GM19240 (cell line): ENCODE measurements around the gene HDGF.

Source experiments
- DNase-seq: peaks from one replicate; pipeline ENCODE4 v3.0.0; 2011; ENCODE audit warnings: low spot score; ENCODE audit not compliant: insufficient read length

Gene HDGF

DNA sequence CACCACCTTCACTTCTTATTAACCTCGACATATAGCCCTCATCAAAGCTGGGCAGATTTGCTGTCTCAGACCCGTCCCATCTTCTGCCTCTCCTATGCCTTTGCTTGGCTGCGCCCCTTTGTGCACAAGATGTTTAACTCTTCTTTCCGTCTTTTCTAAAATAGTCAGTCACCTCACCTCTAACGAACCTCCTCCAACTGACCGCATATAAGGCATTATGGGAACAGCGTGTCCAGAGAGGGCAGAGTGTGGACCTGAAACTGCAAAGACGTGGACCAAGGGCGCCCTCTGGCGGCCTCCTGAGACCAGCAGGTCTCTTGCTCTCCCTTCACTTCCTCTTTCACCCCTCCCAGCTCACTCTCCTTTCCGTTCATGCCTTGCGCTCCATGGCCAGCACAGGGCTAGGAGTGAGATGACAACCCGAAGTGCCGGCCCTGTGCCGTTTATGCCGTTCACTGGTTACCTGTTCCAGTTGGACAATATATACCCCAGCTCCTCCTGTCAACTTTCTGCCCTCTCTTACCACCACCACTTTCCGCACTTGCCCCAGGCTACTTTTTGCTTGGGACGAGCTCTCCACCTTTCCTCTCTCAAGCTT is 25.7 kb downstream of the HDGF start:
- peak; percentile 85 for DNase-seq

GRCh38 chr1:156721535-156721934 is 29.9 kb downstream of the HDGF start:
- no peak for DNase-seq

- no peak for DNase-seq
These were observed 30.3 kb downstream of the HDGF start for GRCh38 chr1:156721131-156721530.

- no peak for DNase-seq
These were observed 34.1 kb downstream of the HDGF start for GRCh38 chr1:156717351-156717750.

DNA sequence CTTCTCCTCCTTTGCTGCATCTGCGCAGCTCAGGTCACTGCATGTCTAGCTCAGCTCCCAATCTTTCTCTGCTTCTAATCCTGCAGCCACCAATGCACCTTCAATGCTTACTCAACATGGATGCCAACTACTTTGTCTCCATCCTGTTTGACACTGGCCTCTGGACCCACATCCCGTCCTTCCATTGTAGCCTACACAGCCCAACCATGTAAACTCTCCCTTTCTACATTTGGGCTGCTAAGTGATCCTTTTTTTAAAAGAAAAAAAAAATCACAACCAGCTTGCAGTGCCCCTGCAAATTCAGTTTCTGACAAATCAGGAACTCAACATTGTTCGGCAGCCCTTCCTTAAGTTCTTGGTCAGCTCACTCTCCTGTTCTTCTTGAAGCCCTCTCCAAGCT is 36.6 kb downstream of the HDGF start:
- DNase-seq: no peak

- no peak for DNase-seq
These were observed 38.8 kb downstream of the HDGF start for GRCh38 chr1:156712626-156713025.

DNA sequence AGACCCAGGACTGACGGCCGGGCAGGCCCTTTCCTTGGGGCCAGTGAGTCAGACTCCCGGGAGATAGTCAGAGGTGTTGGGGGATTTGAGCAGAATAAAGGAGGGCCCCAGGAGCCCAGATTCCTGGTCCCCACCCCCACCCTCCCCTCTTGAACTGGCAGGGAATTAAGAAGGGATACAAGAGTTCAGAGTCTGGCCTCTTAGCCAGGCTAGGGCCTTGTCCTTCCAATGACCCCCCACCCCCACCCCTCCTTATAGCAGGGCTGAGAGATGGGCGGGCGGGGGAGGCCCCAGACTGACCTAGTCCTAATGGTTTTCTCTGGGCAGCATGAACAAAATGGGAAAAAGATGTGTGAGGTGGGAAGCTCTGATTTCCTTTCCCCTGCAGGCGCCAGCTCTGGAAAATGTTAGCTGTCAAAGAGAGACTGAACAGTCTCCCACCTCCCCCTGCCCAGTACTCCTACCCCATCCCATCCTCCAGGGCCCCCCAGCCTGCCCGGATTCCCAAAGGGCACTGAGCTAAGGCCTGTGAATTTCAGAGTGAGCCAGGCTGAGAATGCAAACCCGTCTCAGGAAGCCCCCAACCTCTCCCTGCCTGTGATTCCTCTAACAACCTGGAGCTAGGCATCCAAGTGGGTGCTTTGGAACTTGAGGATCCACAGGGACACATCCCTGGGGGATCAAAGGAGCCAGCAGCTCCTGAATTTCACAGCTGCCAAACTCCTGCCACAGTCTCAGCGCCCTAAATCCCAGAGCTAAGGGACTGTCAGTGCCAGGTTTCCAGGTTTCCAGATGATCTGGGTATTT is 40.3 kb downstream of the HDGF start:
- DNase-seq: no peak

DNA sequence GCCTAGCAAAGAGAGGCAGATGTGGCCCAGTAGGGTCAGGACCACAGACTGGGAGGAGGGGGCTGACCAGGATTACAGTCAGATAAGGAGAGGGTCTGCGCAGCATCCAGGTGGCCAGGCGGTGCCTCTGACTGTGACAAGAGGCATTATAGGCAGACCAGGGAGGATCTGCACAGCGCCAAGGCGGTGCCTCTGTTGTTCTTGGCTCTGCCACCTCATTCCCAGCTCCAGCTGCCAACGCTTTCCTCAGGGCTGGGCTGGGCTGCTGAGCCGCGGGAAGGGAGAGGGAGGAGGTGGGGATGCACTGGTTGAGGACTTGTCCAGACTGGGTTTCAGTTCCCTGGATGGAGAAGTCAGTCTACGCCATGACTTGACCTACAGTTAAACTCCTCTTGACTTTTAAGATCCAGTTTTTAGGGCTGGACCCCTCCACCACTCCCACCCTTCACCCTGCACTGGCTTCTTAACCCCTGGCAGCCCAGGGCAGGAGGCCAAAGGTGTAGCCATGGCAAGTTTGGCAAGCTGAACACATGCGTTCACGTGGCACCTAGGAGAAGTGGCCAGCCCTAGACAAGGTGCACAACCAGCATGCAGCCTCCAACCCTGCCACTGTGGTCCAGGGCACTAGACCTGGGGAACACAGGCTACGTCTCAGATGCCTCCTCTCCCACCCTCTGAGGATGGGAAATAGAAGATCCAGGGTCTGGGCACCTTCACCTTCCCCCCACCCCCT is 41.6 kb downstream of the HDGF start:
- DNase-seq: no peak

DNA sequence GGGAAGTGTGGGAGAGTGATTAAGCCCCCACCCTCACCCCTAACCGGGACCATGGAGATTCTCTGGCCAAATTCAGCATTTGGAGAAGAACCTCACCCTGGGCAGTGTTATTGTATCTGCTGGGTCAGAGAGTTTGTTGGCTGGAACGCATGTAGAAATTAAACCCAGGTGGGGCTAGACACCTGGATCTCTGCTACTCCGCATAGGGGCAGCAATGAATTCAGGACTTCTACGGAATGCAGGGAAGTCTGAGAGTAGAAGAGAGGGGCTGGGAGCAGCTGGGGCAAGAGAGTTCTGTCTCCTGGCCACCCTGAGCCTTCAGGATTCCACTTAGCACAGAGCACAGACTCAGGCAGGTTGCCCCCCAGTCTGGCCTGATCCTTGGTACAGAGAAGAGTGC is 42.4 kb downstream of the HDGF start:
- no peak for DNase-seq

GRCh38 chr1:156708218-156708661 is 43.2 kb downstream of the HDGF start:
- no peak for DNase-seq

DNA sequence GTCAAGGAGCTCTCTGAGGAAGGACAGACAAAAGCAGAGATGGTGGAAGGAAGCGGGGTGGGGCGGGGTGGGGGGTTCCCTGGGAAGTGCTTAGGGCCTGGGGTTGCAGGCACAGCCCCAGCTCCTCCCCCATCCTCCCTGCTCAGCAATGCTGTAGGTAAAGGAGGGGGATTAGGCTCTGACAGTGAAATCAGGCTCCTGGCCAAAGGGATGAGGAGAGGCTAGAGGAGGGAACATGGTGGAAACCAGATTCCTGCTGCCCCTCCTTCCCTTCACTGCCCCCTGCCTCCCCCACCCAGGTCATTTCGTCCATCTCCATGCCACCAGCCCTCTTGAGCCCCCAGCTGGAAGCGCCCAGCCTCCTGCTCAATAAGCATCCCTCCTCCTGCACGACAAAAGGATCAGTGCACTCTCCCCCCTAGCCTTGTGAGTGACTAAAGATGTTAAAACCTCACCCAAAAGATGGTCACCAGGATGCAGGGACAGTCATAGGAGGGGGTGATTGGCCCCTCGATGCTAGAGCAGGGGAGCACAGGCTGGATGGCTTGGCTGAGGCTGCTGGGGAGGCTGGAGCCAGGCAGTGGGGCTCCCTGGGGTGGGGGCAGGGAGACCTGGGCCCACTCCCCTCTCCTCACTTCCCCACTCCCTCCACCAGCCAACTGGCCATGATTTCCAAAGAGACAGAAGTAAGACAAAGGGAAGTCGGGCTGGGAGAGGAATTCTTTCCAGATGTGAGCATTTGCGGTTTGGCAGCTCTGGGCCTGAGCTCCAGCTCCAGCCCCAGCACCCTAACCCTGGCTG is 43.9 kb downstream of the HDGF start:
- DNase-seq: no peak

GRCh38 chr1:156706657-156707416 is 44.6 kb downstream of the HDGF start:
- DNase-seq: no peak

GRCh38 chr1:156705918-156706656 is 45.4 kb downstream of the HDGF start:
- DNase-seq: no peak

GRCh38 chr1:156705321-156705917 is 46.1 kb downstream of the HDGF start, which contains the start of gene CRABP2:
CRABP2 (minus strand) TSS chr1:156705583; CDS start chr1:156705446, 137 bp downstream.
- no peak for DNase-seq

DNA sequence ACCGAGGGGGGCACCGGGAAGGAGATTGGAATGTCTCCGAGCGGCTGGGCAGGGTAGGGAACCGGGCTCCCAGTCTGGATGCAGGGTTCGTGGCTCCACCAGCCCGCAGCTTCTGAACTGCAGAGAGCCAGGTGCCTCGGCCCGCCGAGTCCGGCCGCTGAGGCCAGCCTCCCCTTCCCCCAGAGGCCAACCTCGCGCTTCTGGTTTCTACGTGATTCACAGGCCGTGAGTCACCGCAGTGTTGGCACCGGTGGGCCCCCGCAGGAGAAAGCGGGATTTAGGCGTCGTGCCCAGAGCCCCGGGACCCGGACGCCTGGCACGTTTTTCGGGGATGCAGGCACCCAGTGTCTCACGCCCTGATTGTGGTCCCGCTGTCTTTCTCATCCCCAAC is 46.5 kb downstream of the HDGF start:
- no peak for DNase-seq

DNA sequence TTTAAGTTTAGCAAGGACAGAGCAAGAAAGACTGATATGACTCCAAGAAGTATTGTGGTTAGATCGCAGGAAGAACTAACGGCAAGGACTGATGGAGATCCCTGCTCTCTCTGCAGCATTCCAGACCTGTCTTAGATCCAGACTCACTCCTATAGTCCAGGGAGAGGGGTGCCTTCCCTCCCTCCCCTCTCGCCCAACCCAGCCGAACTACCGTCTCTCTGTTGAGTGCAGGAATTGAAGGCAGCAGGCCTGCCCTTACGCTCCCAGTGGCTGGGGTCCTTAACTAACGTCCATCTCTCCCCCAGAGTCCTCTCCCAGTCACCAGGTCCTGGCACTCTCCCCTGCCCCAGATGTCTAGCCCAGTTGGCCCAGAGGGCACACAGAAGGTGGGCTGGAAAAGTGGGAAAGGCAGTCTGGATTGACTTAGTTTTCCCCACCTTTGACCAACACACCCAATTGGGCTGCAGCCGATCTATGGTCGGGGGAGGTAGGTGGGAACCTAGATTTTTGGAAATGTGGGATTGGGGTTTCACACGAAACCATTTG is 47.2 kb downstream of the HDGF start:
- DNase-seq: no peak

- no peak for DNase-seq
These were observed 47.7 kb downstream of the HDGF start for GRCh38 chr1:156703741-156704140.

DNA sequence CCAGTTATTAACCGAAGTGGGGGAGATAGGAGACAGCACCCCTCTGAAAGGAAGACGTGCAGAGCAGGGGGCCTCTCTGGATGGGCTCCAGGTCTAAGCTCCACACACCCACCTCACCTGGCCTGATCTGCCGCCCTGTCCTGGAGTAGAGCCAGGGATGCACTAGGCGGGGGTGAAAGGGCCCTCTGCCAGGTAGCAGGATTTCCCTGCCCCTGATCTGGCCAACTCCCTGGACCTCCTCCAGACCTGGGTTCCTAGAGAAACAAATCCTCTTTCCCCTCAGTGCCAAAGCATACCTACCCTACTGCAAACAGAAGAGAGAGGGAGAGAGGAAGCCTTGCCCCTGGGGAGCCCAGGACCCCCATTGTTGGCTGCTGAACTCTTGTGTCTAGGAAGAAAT is 48.1 kb downstream of the HDGF start:
- DNase-seq: no peak
